K562 (cell line): ENCODE measurements around the gene STK16. TPM values are rescaled to one million over a fixed set of nuclear protein-coding genes. Genes with fewer than 3 reads are reported as not detected.
A peak's percentile ranks its signal among the peaks of the same experiment; 100 is the strongest.

Experiments used
- DNMT1 ChIP-seq: fragments of 450-650 bp; IDR thresholded peaks from 2 replicates; pipeline ENCODE4 v1.6.1; 2016; ENCODE audit warnings: antibody characterized with exemption, mild to moderate bottlenecking
- E2F8 ChIP-seq: fragments of 450-650 bp; IDR thresholded peaks from 2 replicates; pipeline ENCODE4 v1.7.1; 2018; ENCODE audit warnings: mild to moderate bottlenecking, low read depth; ENCODE audit not compliant: partially characterized antibody
- FOXK2 ChIP-seq, 2 experiments: fragments of 450-650 bp; IDR thresholded peaks in 1 of 2; conservative IDR thresholded peaks in 1 of 2; 2 replicates each; pipeline ENCODE4 v1.6.1; 2016; ENCODE audit warnings: low read depth in 2 of 2, mild to moderate bottlenecking in 1 of 2
- GABPA ChIP-seq: fragments of 200-800 bp; sonication (Bioruptor generic); conservative IDR thresholded peaks from 2 replicates; pipeline ENCODE4 v1.6.1; 2016; ENCODE audit warnings: low read depth, missing genetic modification characterization, missing compliant biosample characterization
- GTF2B ChIP-seq: IDR thresholded peaks from 2 replicates; pipeline ENCODE4 v1.6.1; 2011; ENCODE audit not compliant: insufficient read length; ENCODE audit errors: extremely low read depth
- IRF9 ChIP-seq: fragments of 450-650 bp; IDR thresholded peaks from 2 replicates; pipeline ENCODE4 v1.6.1; 2016; ENCODE audit warnings: missing biosample characterization, missing genetic modification characterization
- MAFG ChIP-seq: fragments of 450-650 bp; conservative IDR thresholded peaks from 2 replicates; pipeline ENCODE4 v1.6.1; 2016; ENCODE audit warnings: missing genetic modification characterization, missing compliant biosample characterization
- MEIS2 ChIP-seq: fragments of 450-650 bp; IDR thresholded peaks from 2 replicates; pipeline ENCODE4 v1.6.1; 2014; ENCODE audit warnings: mild to moderate bottlenecking; ENCODE audit not compliant: partially characterized antibody
- SAP30 ChIP-seq: fragments of 200-600 bp; sonication (generic); IDR thresholded peaks from 2 replicates; pipeline ENCODE4 v1.6.1; 2012; ENCODE audit warnings: borderline replicate concordance, low read depth, mild to moderate bottlenecking, moderate library complexity, low read length, control low read depth, inconsistent platforms; ENCODE audit not compliant: insufficient read depth, poor library complexity, severe bottlenecking
- SFPQ ChIP-seq: fragments of 200-400 bp; formaldehyde crosslinking; IDR thresholded peaks from 2 replicates; pipeline ENCODE4 v1.6.1; 2017; ENCODE audit warnings: mild to moderate bottlenecking, low read depth, low read length, moderate library complexity
- UBTF ChIP-seq, 2 experiments: IDR thresholded peaks; 2 replicates each; pipeline ENCODE4 v1.6.1; 2012; ENCODE audit warnings: improper control_type of control experiment in 2 of 2, low read depth in 2 of 2, low read length in 2 of 2, borderline replicate concordance in 1 of 2
- ZNF639 ChIP-seq, 2 experiments: fragments of 200-800 bp in 1 of 2; sonication (Bioruptor generic) in 1 of 2; sonication (generic) in 1 of 2; formaldehyde crosslinking in 1 of 2; IDR thresholded peaks in 1 of 2; conservative IDR thresholded peaks in 1 of 2; 2 replicates each; pipeline versions ENCODE4 v1.5.0 to v1.6.1; 2016 to 2020; ENCODE audit warnings: missing compliant biosample characterization in 1 of 2, missing genetic modification characterization in 1 of 2, missing genetic modification reagents in 1 of 2
- ZSCAN29 ChIP-seq: fragments of 450-650 bp; IDR thresholded peaks from 2 replicates; pipeline ENCODE4 v1.6.1; 2017
- polyA plus RNA-seq, 8 experiments: library from polyadenylated mRNA; depleted of rRNA in 4 of 8; stranded (reverse) in 5 of 8; unstranded in 3 of 8; fragments of >200 nt; fragmentation: Nextera tagmentation in 2 of 8; fragmentation: Illumina TruSeq in 1 of 8; extraction: Ambion mirVana in 2 of 8; extraction: Trizol in 1 of 8; gene quantifications; 2 replicates each; pipeline versions ENCODE4 v1.2.1 to v1.2.3, GENCODE V29; 2011 to 2014; ENCODE audit warnings: inconsistent platforms in 1 of 8, missing spikeins in 1 of 8
- total RNA-seq, 7 experiments: library from RNA; depleted of rRNA in 6 of 7; stranded (reverse); fragments of >200 nt in 6 of 7; fragmentation: Illumina TruSeq in 2 of 7; extraction: Trizol in 2 of 7; gene quantifications; 2 replicates each; pipeline versions ENCODE4 v1.2.1 to v1.2.3, GENCODE V29; 2011 to 2021; ENCODE audit warnings: low replicate concordance in 1 of 7

The STK16 gene
- total and polyA plus RNA-seq, 9 of the 15 experiments (the other 6 are each of a cell fraction or from before 2014, with no cell fraction given), result 5.4 to 36.2 (median 17.8) TPM

- TF ChIP-seq SFPQ, result no peak
- TF ChIP-seq E2F8, result no peak
- TF ChIP-seq FOXK2 (conservative IDR thresholded peaks at IDR 0.05 in 1 of 2, IDR thresholded peaks at IDR 0.05 in 1 of 2; ENCODE audit: low read depth in 2 of 2), result no peak
- TF ChIP-seq ZNF639 (CRISPR knock-in tag; conservative IDR thresholded peaks at IDR 0.05 in 1 of 2, IDR thresholded peaks at IDR 0.05 in 1 of 2), result 0 out of 4 replicates have a peak, but pooled peaks of 1 of the 2 experiments have one; percentile 26
- peak; percentile 54 for TF ChIP-seq GABPA (tag)
- TF ChIP-seq SAP30, result peak; percentile 69
- TF ChIP-seq IRF9 (tag), result no peak
- TF ChIP-seq GTF2B, result no peak
- no peak for TF ChIP-seq ZSCAN29
- no peak for TF ChIP-seq MAFG (tag)
- TF ChIP-seq MEIS2, result no peak
- TF ChIP-seq DNMT1, result no peak
- TF ChIP-seq UBTF (IDR thresholded peaks at IDR 0.05; ENCODE audit: borderline replicate concordance in 1 of 2, low read depth in 2 of 2, low read length in 2 of 2), result peak; percentile 54 to 83; a peak in 2 of 4 replicates
Measured at GRCh38 chr2:219294356-219295351, 49.4 kb downstream of the STK16 start (continued).
